ENCODE data around the gene NKX1-1.

DNA sequence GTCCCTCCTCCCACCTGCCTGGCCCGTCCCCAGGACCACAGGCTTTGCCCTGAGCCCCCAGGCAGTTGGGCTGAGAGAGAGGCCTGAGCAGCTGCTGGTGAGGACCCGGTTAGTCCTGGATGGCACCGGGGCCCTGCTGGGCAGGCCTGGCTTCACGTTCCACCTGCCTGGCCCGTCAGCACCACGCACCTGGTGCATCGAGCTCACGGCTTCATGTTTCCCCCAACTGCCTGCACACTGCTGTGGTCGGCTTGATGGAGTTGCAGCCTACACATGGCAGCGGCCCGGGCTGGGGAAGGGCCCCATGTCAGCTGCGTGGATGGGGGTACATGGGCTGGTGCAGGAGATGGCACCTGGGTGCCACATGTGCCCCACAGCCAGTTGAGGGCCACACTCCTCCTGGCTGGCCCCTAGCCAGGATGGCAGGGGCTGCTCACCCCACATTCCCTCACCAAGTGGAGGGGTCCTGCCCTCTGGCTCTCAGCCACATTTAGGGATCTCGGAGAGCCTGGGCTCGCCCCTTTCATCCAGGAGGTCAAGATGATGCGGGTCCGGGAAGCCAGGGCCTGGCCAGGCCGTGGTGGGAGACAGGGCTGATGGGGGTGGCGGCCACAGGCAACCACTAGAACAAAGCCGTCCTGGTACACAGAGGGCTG, 28.5 kb downstream of the NKX1-1 start:
- TF ChIP-seq CTCF (IDR thresholded peaks at IDR 0.05) (no peak), POLR2A (IDR thresholded peaks at IDR 0.05) (no peak), POLR2AphosphoS5 (IDR thresholded peaks at IDR 0.05) (no peak)

Measured in suprapubic skin (tissue), 4 donors.